H9 (cell line): ENCODE results near the gene FMC1. TPM values are rescaled to one million over a fixed set of nuclear protein-coding genes. Genes with fewer than 3 reads are reported as not detected.
A peak's percentile ranks its signal among the peaks of the same experiment; 100 is the strongest.
"Not testable (repeated sequence)": the region's sequence is repeated elsewhere in the genome, so short reads cannot be mapped to it uniquely, and the experiment has no call there.

Experiments
- DNase-seq: peaks from one replicate; pipeline ENCODE4 v3.0.0-alpha.2; 2017
- H2AFZ ChIP-seq: one replicate; pipeline ENCODE4 v1.6.1; 2013; ENCODE audit warnings: mild to moderate bottlenecking, low read length, control low read depth, moderate library complexity
- H2AK5ac ChIP-seq: 2 replicates; pipeline ENCODE4 v1.6.1; 2013; ENCODE audit warnings: low read length, control low read depth, mixed read lengths; ENCODE audit not compliant: insufficient read length
- H2BK120ac ChIP-seq: one replicate; pipeline ENCODE4 v1.6.1; 2013; ENCODE audit warnings: low read depth, mild to moderate bottlenecking, low read length, control low read depth, inconsistent platforms; ENCODE audit not compliant: poor library complexity, severe bottlenecking
- H2BK12ac ChIP-seq: 2 replicates; pipeline ENCODE4 v1.6.1; 2013; ENCODE audit warnings: low read length, control low read depth, mixed read lengths, low read depth; ENCODE audit not compliant: insufficient read length
- H2BK15ac ChIP-seq: 2 replicates; pipeline ENCODE4 v1.6.1; 2013; ENCODE audit warnings: low read depth, low read length, control low read depth
- H2BK20ac ChIP-seq: one replicate; pipeline ENCODE4 v1.6.1; 2013; ENCODE audit warnings: low read depth, mild to moderate bottlenecking, low read length, control low read depth, inconsistent platforms; ENCODE audit not compliant: poor library complexity, severe bottlenecking
- H2BK5ac ChIP-seq: 2 replicates; pipeline ENCODE4 v1.6.1; 2013; ENCODE audit warnings: low read length, control low read depth, mixed read lengths; ENCODE audit not compliant: insufficient read length
- H3K14ac ChIP-seq: 2 replicates; pipeline ENCODE4 v1.6.1; 2013; ENCODE audit warnings: low read length, control low read depth; ENCODE audit not compliant: insufficient read depth
- H3K18ac ChIP-seq: 2 replicates; pipeline ENCODE4 v1.6.1; 2013; ENCODE audit warnings: low read depth, mild to moderate bottlenecking, mixed read lengths, low read length, control low read depth; ENCODE audit not compliant: insufficient read length
- H3K23ac ChIP-seq: 2 replicates; pipeline ENCODE4 v1.6.1; 2013; ENCODE audit warnings: low read length, control low read depth, mixed read lengths, low read depth; ENCODE audit not compliant: insufficient read length
- H3K23me2 ChIP-seq: 2 replicates; pipeline ENCODE4 v1.6.1; 2013; ENCODE audit warnings: low read depth, mild to moderate bottlenecking, mixed read lengths, low read length, control low read depth; ENCODE audit not compliant: insufficient read length, poor library complexity, severe bottlenecking
- H3K27ac ChIP-seq: 2 replicates; pipeline ENCODE4 v1.5.1; 2013; ENCODE audit warnings: low read length, control low read depth, mixed read lengths, low read depth; ENCODE audit not compliant: insufficient read length
- H3K27me3 ChIP-seq: 2 replicates; pipeline ENCODE4 v1.6.1; 2013; ENCODE audit warnings: low read length, control low read depth, inconsistent platforms; ENCODE audit not compliant: insufficient read depth
- H3K4ac ChIP-seq: 2 replicates; pipeline ENCODE4 v1.6.1; 2013; ENCODE audit warnings: low read depth, mild to moderate bottlenecking, control low read depth, inconsistent platforms, low read length, moderate library complexity
- H3K4me1 ChIP-seq: 2 replicates; pipeline ENCODE4 v1.6.1; 2013; ENCODE audit warnings: low read length, control low read depth, inconsistent platforms; ENCODE audit not compliant: insufficient read depth
- H3K4me2 ChIP-seq: 2 replicates; pipeline ENCODE4 v1.6.1; 2013; ENCODE audit warnings: low read length, control low read depth, mixed read lengths; ENCODE audit not compliant: insufficient read length, insufficient read depth
- H3K56ac ChIP-seq: 2 replicates; pipeline ENCODE4 v1.6.1; 2013; ENCODE audit warnings: low read depth, mild to moderate bottlenecking, mixed read lengths, low read length, control low read depth; ENCODE audit not compliant: insufficient read length
- H3K79me1 ChIP-seq: 2 replicates; pipeline ENCODE4 v1.6.1; 2013; ENCODE audit warnings: low read depth, mild to moderate bottlenecking, moderate library complexity, low read length, control low read depth, inconsistent platforms; ENCODE audit not compliant: insufficient read depth, poor library complexity, severe bottlenecking
- H3K79me2 ChIP-seq: 2 replicates; pipeline ENCODE4 v1.6.1; 2013; ENCODE audit warnings: low read length, control low read depth, inconsistent platforms; ENCODE audit not compliant: insufficient read depth
- H3K9ac ChIP-seq: 2 replicates; pipeline ENCODE4 v1.6.1; 2013; ENCODE audit warnings: low read length, control low read depth, mixed read lengths; ENCODE audit not compliant: insufficient read length; ENCODE audit errors: extremely low read depth
- H3K9me3 ChIP-seq: one replicate; pipeline ENCODE4 v1.6.1; 2013; ENCODE audit warnings: low read depth, low read length, inconsistent platforms; ENCODE audit not compliant: control insufficient read depth
- H3T11ph ChIP-seq: one replicate; pipeline ENCODE4 v1.6.1; 2013; ENCODE audit warnings: mild to moderate bottlenecking, low read length, control low read depth, inconsistent platforms
- H4K20me1 ChIP-seq: one replicate; pipeline ENCODE4 v1.6.1; 2013; ENCODE audit not compliant: control insufficient read depth, insufficient read length, insufficient read depth
- H4K5ac ChIP-seq: 2 replicates; pipeline ENCODE4 v1.6.1; 2013; ENCODE audit warnings: low read depth, mild to moderate bottlenecking, mixed read lengths, low read length, control low read depth; ENCODE audit not compliant: insufficient read length
- H4K8ac ChIP-seq: replicated peaks from 2 replicates; pipeline ENCODE4 v1.6.1; 2013; ENCODE audit warnings: low read length, control low read depth, mixed read lengths, low read depth; ENCODE audit not compliant: insufficient read length
- H4K91ac ChIP-seq: 2 replicates; pipeline ENCODE4 v1.6.1; 2013; ENCODE audit warnings: low read depth, mild to moderate bottlenecking, moderate library complexity, mixed read lengths, low read length, control low read depth; ENCODE audit not compliant: insufficient read length
- H3K27ac Mint-ChIP-seq, 3 experiments: 2 replicates in 2 of 3; 3 replicates in 1 of 3; pipeline ENCODE4 v1.8.0; 2020 to 2021; ENCODE audit warnings: mixed read lengths in 3 of 3, mild to moderate bottlenecking in 1 of 3, moderate library complexity in 1 of 3
- H3K27me3 Mint-ChIP-seq: 2 replicates; pipeline ENCODE4 v1.8.0; 2021; ENCODE audit warnings: low read depth, mild to moderate bottlenecking, moderate library complexity, mixed read lengths
- H3K36me3 Mint-ChIP-seq, 3 experiments: 2 replicates in 2 of 3; 3 replicates in 1 of 3; pipeline ENCODE4 v1.8.0; 2020 to 2021; ENCODE audit warnings: low read depth in 3 of 3, mixed read lengths in 3 of 3; ENCODE audit not compliant: insufficient read depth in 1 of 3
- H3K4me1 Mint-ChIP-seq, 2 experiments: 2 replicates each; pipeline ENCODE4 v1.8.0; 2020; ENCODE audit warnings: mixed read lengths in 2 of 2
- H3K4me3 Mint-ChIP-seq, 2 experiments: 2 replicates in 1 of 2; 3 replicates in 1 of 2; pipeline ENCODE4 v1.8.0; 2020 to 2021; ENCODE audit warnings: mild to moderate bottlenecking in 2 of 2, mixed read lengths in 2 of 2, moderate library complexity in 1 of 2
- H3K9me3 Mint-ChIP-seq, 2 experiments: 2 replicates in 1 of 2; 3 replicates in 1 of 2; pipeline ENCODE4 v1.8.0; 2020; ENCODE audit warnings: mild to moderate bottlenecking in 2 of 2, mixed read lengths in 2 of 2, moderate library complexity in 1 of 2
- CTCF ChIP-seq: fragments of 200-600 bp; sonication (generic); conservative IDR thresholded peaks from 3 replicates; pipeline ENCODE4 v1.8.0; 2021; ENCODE audit warnings: antibody characterized with exemption, mild to moderate bottlenecking
- WGBS: extraction: QIAGEN DNeasy Blood & Tissue Kit; methylation state at CpG from one replicate; pipeline ENCODE4 v1.1.7; 2013; ENCODE audit warnings: missing lambda C conversion rate, low lambda C conversion rate, mixed read lengths; ENCODE audit not compliant: insufficient read length; ENCODE audit errors: extremely low coverage; 5-methylcytosine and 5-hydroxymethylcytosine counted together
- total RNA-seq: library from RNA; stranded (reverse); gene quantifications from 2 replicates; pipeline ENCODE4 v1.2.1, GENCODE V29; 2021

Gene FMC1
- total RNA-seq, 1 experiment from 2014 or later: 10.9 TPM

DNA sequence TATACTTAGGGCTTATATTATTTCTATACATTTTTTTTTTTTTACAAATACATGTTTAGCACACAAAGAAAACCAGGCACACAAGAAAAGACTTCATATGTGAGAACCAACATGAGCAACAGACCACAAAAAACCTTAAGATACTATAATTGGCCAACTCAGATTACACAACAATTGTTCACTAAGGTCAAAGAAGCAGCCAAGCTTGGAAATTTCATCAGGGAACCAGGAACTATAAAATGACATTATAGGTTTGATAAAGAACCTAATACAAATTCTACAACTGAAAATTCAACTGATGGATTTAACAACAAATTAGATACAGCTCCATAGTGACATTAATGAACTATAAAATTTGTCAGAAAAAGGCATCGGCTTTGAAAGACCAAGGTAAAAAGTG lies 14.2 kb downstream of the FMC1 start:
- H3K9me3 ChIP-seq: no peaks in the 10 kb centered on the region
- no peak overlapping the region for H3K4me2 ChIP-seq
- H3K4me3 Mint-ChIP-seq: no peak overlapping the region
- H2BK15ac ChIP-seq: no peak overlapping the region
- no peaks in the 10 kb centered on the region for H4K20me1 ChIP-seq
- no peak overlapping the region for H2AFZ ChIP-seq
- no peak overlapping the region for H3K56ac ChIP-seq
- no peaks in the 10 kb centered on the region; the same call in 1 of the 2 replicates for H3K4me1 ChIP-seq
- no peak overlapping the region for H2BK120ac ChIP-seq
- H4K8ac ChIP-seq: no peak overlapping the region
- H3K27me3 Mint-ChIP-seq: no peaks in the 10 kb centered on the region
- no peak overlapping the region for H3T11ph ChIP-seq
- peaks cover 6% of the 10 kb centered on the region for H3K23me2 ChIP-seq
- H3K27me3 ChIP-seq: no peaks in the 10 kb centered on the region
- no peak for DNase-seq
- H2BK12ac ChIP-seq: no peak overlapping the region
- H3K18ac ChIP-seq: no peak overlapping the region
- no peak overlapping the region for H2AK5ac ChIP-seq
- H2BK20ac ChIP-seq: no peak overlapping the region
- H4K91ac ChIP-seq: no peak overlapping the region
- H3K27ac ChIP-seq: no peak overlapping the region
- no peak overlapping the region for H3K4ac ChIP-seq
- no peak overlapping the region for H3K23ac ChIP-seq
- WGBS: no CpG with 5 or more reads among the region's 1 CpG
- H4K5ac ChIP-seq: no peak overlapping the region
- H3K79me2 ChIP-seq: no peaks in the 10 kb centered on the region
- H3K79me1 ChIP-seq: no peaks in the 10 kb centered on the region
- peak overlapping the region in 1 of 3 experiments; percentile 59; a peak in 2 of 7 replicates for H3K27ac Mint-ChIP-seq
- no peak for TF ChIP-seq CTCF
- peaks cover 3 to 8% (median 3%) of the 10 kb centered on the region in 3 experiments; a peak in 4 of 7 replicates for H3K36me3 Mint-ChIP-seq
- no peak overlapping the region for H2BK5ac ChIP-seq
- peaks cover 7 to 17% of the 10 kb centered on the region in 2 experiments for H3K4me1 Mint-ChIP-seq
- no peaks in the 10 kb centered on the region; a peak in 1 of 5 replicates for H3K9me3 Mint-ChIP-seq
- no peak overlapping the region for H3K14ac ChIP-seq
- no peak overlapping the region for H3K9ac ChIP-seq

DNA sequence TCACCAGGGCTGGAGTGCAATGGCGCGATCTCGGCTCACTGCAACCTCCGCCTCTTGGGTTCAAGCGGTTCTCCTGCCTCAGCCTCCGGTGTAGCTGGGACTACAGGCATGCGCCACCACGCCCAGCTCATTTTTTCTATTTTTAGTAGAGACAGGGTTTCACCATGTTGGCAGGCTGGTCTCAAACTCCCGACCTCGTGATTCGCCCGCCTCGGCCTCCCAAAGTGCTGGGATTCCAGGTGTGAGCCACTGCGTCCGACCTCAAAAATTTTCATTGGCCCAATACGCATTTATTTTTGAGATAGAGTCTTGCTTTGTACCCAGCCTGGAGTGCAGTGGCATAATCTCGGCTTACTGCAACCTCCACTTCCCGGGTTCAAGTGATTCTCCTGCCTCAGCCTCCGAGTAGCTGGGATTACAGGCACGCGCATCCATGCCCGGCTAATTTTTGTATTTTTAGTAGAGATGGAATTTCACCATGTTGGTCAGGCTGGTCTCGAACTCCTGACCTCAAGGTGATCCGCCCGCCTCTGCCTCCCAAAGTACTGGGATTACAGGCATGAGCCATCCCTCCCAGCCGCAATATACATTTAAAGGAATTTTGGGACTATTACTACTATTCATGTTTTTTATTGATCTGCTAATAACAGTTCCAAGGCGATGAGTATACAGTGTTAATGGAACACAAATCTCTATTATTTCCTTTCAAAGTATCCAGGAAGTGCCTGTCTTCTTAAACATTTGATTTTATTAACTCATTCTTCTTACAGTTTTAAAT lies 16.8 kb downstream of the FMC1 start:
- H3K18ac ChIP-seq, H3K14ac ChIP-seq, H4K20me1 ChIP-seq, H3K4ac ChIP-seq, H3K9ac ChIP-seq, H3K9me3 ChIP-seq, H3K4me1 ChIP-seq, H2BK15ac ChIP-seq, H3T11ph ChIP-seq, DNase-seq, H3K9me3 Mint-ChIP-seq, H3K27ac ChIP-seq, H2AFZ ChIP-seq, H3K23me2 ChIP-seq, H2BK12ac ChIP-seq, H2BK20ac ChIP-seq, H3K23ac ChIP-seq, H4K8ac ChIP-seq, H2BK5ac ChIP-seq, H4K91ac ChIP-seq, H3K27me3 Mint-ChIP-seq, H2BK120ac ChIP-seq, H3K79me1 ChIP-seq, H4K5ac ChIP-seq, H3K36me3 Mint-ChIP-seq, H2AK5ac ChIP-seq, H3K56ac ChIP-seq, H3K27me3 ChIP-seq: not testable (repeated sequence)
- no CpG with 5 or more reads among the region's 27 CpGs for WGBS
- Histone ChIP-seq H3K4me2 (peak overlapping the region; percentile 56), H3K79me2 (peaks cover 14% of the 10 kb centered on the region; the same call in 1 of the 2 replicates)
- peak overlapping the region; percentile 87 to 96 for H3K4me3 Mint-ChIP-seq
- H3K27ac Mint-ChIP-seq: peak overlapping the region; percentile 55 to 98 (median 97); a peak in 4 of 7 replicates
- H3K4me1 Mint-ChIP-seq: peaks cover 22 to 33% of the 10 kb centered on the region in 2 experiments
